Right atrium auricular region (tissue), 2 donors: ENCODE measurements around the gene TOM1L2. TPM values are rescaled to one million over a fixed set of nuclear protein-coding genes. Genes with fewer than 3 reads are reported as not detected.

Source experiments
- DNase-seq: peaks from one replicate; pipeline ENCODE4 v3.0.0-alpha.2; 2019; ENCODE audit warnings: low spot score
- H3K27ac ChIP-seq, 2 donors: fragments of 200-600 bp; sonication (generic); 1 replicate in 1 of 2; 2 replicates in 1 of 2; pipeline ENCODE4 v1.5.1; 2016 to 2019
- H3K27me3 ChIP-seq, 2 donors: fragments of 200-600 bp; sonication (generic); one replicate each; pipeline versions ENCODE4 v1.5.1 to v1.6.0; 2017 to 2019
- H3K36me3 ChIP-seq: fragments of 200-600 bp; sonication (generic); one replicate; pipeline ENCODE4 v1.5.1; 2016
- H3K4me1 ChIP-seq, 2 donors: fragments of 200-600 bp; sonication (generic); one replicate each; pipeline versions ENCODE4 v1.5.1 to v1.6.0; 2017 to 2019
- H3K4me3 ChIP-seq, 2 donors: fragments of 200-600 bp; sonication (generic); 1 replicate in 1 of 2; 2 replicates in 1 of 2; pipeline ENCODE4 v1.5.1; 2017 to 2019; ENCODE audit warnings: mild to moderate bottlenecking in 1 of 2, moderate library complexity in 1 of 2
- H3K9me3 ChIP-seq, 2 donors: fragments of 200-600 bp; sonication (generic); one replicate each; pipeline ENCODE4 v1.5.1; 2019
- total RNA-seq, 2 donors: library from RNA; depleted of rRNA; stranded (reverse); fragments of >200 nt; gene quantifications; one replicate each; pipeline ENCODE4 v1.1.0, GENCODE V29; 2016
- TF ChIP-seq, protein P1 (sequence below), 2 donors: fragments of 200-600 bp; sonication (generic); IDR thresholded peaks; one replicate each; pipeline ENCODE4 v1.5.1; 2019; ENCODE audit warnings: antibody characterized with exemption in 2 of 2

Gene TOM1L2
- total RNA-seq, 2 donors from 2014 or later = 186 to 347 TPM

DNA sequence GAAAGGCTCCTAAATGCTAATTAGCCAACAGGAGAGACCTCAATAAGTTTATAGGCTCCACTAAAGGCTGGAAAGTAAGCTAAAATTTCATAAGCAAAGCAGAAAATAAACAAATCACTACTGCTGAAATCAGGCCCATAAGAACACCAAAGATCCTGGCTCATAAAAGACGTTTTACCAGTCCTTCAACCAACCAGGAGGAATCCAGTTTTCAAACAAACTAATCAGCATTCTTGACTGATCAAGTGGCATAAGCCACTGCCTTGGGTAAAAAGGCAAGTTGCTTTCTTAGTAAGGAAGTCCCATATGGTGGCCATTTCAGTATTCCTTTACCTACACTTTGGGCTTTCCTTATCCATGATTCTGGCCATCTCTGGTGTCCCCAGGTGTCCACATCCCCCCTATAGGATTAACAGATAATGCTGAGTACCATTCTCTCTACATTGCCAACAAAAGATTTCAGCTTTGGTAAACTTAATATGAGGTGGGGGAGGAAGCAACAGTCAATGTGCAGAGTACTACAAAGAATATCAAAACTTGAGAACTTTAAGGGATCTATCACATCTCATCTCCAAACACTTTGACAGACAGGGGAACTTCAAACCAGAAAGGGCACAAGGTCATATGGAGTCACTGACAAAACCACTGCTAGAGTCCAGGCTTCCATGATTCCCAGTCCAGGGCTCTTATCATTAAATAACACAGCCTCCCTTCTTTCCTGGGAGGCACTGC, 1.3 kb downstream of the TOM1L2 start:
- TF ChIP-seq, protein P1, sequence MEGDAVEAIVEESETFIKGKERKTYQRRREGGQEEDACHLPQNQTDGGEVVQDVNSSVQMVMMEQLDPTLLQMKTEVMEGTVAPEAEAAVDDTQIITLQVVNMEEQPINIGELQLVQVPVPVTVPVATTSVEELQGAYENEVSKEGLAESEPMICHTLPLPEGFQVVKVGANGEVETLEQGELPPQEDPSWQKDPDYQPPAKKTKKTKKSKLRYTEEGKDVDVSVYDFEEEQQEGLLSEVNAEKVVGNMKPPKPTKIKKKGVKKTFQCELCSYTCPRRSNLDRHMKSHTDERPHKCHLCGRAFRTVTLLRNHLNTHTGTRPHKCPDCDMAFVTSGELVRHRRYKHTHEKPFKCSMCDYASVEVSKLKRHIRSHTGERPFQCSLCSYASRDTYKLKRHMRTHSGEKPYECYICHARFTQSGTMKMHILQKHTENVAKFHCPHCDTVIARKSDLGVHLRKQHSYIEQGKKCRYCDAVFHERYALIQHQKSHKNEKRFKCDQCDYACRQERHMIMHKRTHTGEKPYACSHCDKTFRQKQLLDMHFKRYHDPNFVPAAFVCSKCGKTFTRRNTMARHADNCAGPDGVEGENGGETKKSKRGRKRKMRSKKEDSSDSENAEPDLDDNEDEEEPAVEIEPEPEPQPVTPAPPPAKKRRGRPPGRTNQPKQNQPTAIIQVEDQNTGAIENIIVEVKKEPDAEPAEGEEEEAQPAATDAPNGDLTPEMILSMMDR (IDR thresholded peaks at IDR 0.05) = peak in 1 of 2 donors; percentile 9
- DNase-seq = no peak
- H3K9me3 ChIP-seq = no peaks in the 10 kb centered on the region
- H3K4me3 ChIP-seq = peak overlapping the region; percentile 90 to 93
- no peaks in the 10 kb centered on the region for H3K27me3 ChIP-seq
- peak overlapping the region; percentile 89 to 93 for H3K27ac ChIP-seq
- no peaks in the 10 kb centered on the region for H3K36me3 ChIP-seq
- H3K4me1 ChIP-seq = peaks cover 0 to 56% of the 10 kb centered on the region in 2 donors

DNA sequence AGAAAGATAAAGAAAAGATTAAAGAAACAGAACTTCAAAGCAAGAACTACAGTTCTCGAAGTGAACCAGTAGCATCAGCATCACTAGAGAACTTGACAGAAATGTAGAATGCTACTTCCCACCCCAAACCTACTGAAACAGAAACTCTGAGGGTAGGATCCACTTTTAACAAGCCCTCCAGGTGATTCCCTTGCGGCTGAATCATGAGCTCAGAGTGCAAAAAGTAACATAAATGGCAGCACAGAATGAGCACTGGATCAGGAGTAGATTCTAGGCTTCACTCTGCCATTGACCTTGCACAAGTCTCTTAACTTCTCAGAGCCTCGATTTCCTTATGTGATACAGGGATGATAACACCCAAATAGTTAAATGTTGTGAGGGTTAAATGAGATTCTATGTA, 5.8 kb downstream of the TOM1L2 start:
- H3K36me3 ChIP-seq = no peaks in the 10 kb centered on the region
- H3K27ac ChIP-seq = no peak overlapping the region
- no peak overlapping the region for H3K4me3 ChIP-seq
- TF ChIP-seq, protein P1 (IDR thresholded peaks at IDR 0.05) = no peak
- no peak for DNase-seq
- peaks cover 0 to 67% of the 10 kb centered on the region in 2 donors for H3K4me1 ChIP-seq
- no peaks in the 10 kb centered on the region for H3K27me3 ChIP-seq
- no peaks in the 10 kb centered on the region for H3K9me3 ChIP-seq

DNA sequence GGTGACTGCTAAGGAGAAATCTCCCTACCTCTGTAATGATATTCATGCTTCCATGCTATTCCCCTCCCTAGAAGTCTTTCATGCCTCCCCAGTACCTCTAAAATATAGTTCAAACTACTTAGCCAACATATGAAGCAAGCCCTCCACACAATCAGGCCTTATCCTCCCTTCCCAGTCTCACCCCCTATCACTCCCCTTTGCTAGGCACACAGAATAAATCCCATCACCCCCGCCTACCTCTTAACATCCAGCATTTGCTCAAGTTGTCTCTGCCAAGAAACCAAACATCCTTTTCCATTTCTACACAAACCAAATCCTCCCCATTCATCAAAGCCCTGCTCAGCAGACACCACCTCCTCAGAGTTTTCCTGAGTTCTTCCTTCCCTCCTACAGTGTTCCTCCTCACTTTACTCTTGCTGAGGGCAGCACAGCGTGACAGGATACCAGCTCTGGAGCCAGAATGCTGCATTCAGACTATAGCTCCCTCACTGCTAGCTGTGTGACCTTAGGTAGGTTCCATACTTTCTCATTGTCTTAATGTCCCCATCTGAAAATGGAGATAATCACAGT, 7.0 kb downstream of the TOM1L2 start:
- Histone ChIP-seq H3K27me3 (no peaks in the 10 kb centered on the region), H3K36me3 (no peaks in the 10 kb centered on the region), H3K4me1 (peaks cover 0 to 61% of the 10 kb centered on the region in 2 donors), H3K4me3 (no peak overlapping the region), H3K9me3 (no peaks in the 10 kb centered on the region), H3K27ac (no peak overlapping the region)
- TF ChIP-seq, protein P1 (IDR thresholded peaks at IDR 0.05) = no peak
- DNase-seq = no peak

DNA sequence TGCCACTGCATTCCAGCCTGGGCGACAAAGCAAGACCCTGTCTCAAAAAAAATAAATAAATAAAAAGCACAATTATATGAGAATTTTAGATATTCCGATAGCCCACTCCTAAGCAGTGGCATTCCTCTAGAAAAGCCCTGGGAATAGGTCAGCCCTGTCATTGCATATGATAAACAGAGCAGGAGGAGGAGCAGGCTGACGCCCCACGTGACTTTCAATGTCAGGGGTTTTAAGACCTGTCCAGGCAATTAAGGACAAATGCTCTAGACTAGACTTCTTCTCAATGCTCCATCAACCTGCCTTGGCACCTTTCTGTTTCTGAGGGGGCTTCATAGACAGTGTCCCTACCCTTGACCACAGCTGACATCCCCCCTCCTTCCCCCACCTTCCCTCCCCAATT, 7.5 kb downstream of the TOM1L2 start:
- no peaks in the 10 kb centered on the region for H3K9me3 ChIP-seq
- no peak overlapping the region for H3K27ac ChIP-seq
- H3K36me3 ChIP-seq = no peaks in the 10 kb centered on the region
- peaks cover 0 to 61% of the 10 kb centered on the region in 2 donors for H3K4me1 ChIP-seq
- no peak overlapping the region for H3K4me3 ChIP-seq
- TF ChIP-seq, protein P1 (IDR thresholded peaks at IDR 0.05) = no peak
- no peaks in the 10 kb centered on the region for H3K27me3 ChIP-seq
- DNase-seq = no peak

DNA sequence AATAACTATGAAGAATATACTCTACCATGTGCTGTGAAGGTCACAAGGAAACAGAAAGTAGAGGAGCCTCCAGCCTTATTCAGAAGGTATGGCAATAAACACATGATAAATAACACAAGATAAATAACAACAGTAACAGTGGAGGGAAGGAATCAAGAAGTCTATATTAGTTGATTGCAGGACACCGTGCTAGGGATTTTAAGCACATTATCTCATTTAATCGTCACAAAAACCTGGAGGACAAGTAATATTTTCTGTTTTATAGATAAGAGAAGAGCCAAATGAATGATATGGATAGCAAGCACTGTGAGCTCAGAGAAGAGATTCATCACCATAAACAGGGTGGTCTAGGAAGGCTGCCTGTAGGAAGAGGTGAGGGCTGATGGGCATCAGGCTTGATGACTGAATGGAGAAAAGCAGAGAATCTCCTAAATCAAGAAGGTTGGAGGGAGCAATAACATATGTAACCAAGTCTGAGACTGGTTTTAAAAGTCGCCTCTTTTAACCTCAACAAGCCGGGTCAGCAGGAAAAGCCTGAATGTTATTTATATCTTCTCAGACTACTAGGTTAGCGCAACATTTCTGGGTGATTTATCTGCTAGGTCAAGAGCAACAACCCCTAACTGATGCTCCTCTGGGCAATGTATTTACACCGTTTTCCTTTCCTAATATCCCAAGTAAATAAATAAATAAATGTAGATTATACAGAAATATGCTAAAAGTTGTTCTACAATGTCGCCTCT, 8.3 kb downstream of the TOM1L2 start:
- no peaks in the 10 kb centered on the region for H3K9me3 ChIP-seq
- no peak for DNase-seq
- H3K36me3 ChIP-seq = no peaks in the 10 kb centered on the region
- H3K4me1 ChIP-seq = peaks cover 0 to 61% of the 10 kb centered on the region in 2 donors
- TF ChIP-seq, protein P1 (IDR thresholded peaks at IDR 0.05) = no peak
- no peak overlapping the region for H3K4me3 ChIP-seq
- H3K27me3 ChIP-seq = no peaks in the 10 kb centered on the region
- no peak overlapping the region for H3K27ac ChIP-seq
